Uterus (tissue), 2 donors: Measurements from ENCODE around the gene ZNF283.

Experiments
- POLR2A ChIP-seq, 2 donors: fragments of 450-650 bp; IDR thresholded peaks; one replicate each; pipeline ENCODE4 v1.6.1; 2016; ENCODE audit warnings: antibody characterized with exemption in 2 of 2, mild to moderate bottlenecking in 1 of 2, moderate library complexity in 1 of 2
- TF ChIP-seq, protein P1 (sequence below), 4 experiments: fragments of 200-600 bp in 2 of 4; fragments of 450-650 bp in 2 of 4; sonication (generic) in 2 of 4; IDR thresholded peaks; one replicate each; pipeline ENCODE4 v1.5.1; 2016 to 2019; ENCODE audit warnings: antibody characterized with exemption in 4 of 4, mild to moderate bottlenecking in 2 of 4, moderate library complexity in 1 of 4

DNA sequence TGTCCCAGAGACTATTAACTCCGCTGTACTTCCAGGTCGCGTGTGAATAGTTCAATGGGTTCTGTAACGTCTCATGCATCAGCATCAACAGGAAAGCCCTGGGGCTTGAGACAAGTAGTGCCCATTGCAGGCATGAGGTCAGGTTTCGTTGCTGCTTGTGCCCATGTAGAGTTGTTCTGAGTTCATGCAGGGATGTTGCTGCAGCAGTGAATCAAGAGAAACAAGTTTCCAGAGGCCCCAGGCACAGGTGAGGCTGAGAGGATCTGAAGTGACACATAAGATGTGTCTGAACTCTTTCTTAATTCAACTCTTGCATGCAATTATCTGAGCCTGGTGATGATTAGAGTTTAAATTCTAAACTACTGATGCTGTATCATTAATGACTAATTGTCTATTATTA is 8.6 kb upstream of the ZNF283 start:
- TF ChIP-seq, protein P1, sequence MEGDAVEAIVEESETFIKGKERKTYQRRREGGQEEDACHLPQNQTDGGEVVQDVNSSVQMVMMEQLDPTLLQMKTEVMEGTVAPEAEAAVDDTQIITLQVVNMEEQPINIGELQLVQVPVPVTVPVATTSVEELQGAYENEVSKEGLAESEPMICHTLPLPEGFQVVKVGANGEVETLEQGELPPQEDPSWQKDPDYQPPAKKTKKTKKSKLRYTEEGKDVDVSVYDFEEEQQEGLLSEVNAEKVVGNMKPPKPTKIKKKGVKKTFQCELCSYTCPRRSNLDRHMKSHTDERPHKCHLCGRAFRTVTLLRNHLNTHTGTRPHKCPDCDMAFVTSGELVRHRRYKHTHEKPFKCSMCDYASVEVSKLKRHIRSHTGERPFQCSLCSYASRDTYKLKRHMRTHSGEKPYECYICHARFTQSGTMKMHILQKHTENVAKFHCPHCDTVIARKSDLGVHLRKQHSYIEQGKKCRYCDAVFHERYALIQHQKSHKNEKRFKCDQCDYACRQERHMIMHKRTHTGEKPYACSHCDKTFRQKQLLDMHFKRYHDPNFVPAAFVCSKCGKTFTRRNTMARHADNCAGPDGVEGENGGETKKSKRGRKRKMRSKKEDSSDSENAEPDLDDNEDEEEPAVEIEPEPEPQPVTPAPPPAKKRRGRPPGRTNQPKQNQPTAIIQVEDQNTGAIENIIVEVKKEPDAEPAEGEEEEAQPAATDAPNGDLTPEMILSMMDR (IDR thresholded peaks at IDR 0.05), result no peak
- no peak for TF ChIP-seq POLR2A (IDR thresholded peaks at IDR 0.05)
